ENCODE data around the gene TLR1.

DNA sequence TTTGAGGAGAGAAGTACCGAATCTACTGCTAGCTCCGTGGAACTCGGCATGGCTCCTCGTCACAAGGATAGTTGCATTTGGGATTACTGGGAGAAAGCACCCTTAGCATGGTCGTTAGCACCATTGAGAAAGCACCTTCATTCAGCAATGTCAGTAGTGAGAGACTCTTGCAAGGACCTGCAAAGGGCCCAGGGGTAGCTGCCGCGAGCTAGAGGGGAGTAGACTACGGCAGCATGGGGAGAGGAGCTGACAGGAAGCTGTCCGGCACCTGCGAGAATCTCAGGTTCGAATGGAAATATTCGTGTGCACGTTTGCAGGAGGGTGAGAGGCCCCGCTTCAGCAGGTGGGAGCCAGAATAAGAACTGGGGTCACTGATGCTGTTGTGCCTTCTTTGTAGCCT, 42.0 kb downstream of the TLR1 start:
- TF ChIP-seq CTCF (IDR thresholded peaks at IDR 0.05) (no peak), POLR2A (IDR thresholded peaks at IDR 0.05) (no peak)
